Lung (tissue), 12 donors: Measurements from ENCODE around the gene TSPAN14. TPM values are rescaled to one million over a fixed set of nuclear protein-coding genes. Genes with fewer than 3 reads are reported as not detected.
"Not testable (repeated sequence)": the region's sequence is repeated elsewhere in the genome, so short reads cannot be mapped to it uniquely, and the experiment has no call there.

Experiments
- ATAC-seq: fragments of 200-7000 bp; cut with Tn5 transposase; one replicate; pipeline ENCODE4 v1.9.1; 2020; ENCODE audit warnings: moderate number of reproducible peaks; ENCODE audit not compliant: insufficient read depth, low FRiP score
- DNase-seq, 3 donors: peaks; one replicate each; pipeline ENCODE4 v3.0.0-alpha.2; 2013 to 2017
- H3K27ac ChIP-seq, 2 donors: one replicate each; pipeline ENCODE4 v1.5.1; 2013; ENCODE audit warnings: mild to moderate bottlenecking in 2 of 2, moderate library complexity in 2 of 2, control low read depth in 1 of 2, inconsistent platforms in 1 of 2, low read depth in 1 of 2, low read length in 1 of 2
- H3K27me3 ChIP-seq, 3 donors: one replicate each; pipeline ENCODE4 v1.5.1; 2013; ENCODE audit warnings: low read length in 2 of 3; ENCODE audit not compliant: control insufficient read depth in 3 of 3, insufficient read depth in 3 of 3
- H3K36me3 ChIP-seq, 4 donors: one replicate each; pipeline ENCODE4 v1.5.1; 2013; ENCODE audit warnings: low read length in 4 of 4, mild to moderate bottlenecking in 1 of 4, moderate library complexity in 1 of 4; ENCODE audit not compliant: control insufficient read depth in 4 of 4, insufficient read depth in 4 of 4
- H3K4me1 ChIP-seq, 5 donors: one replicate each; pipeline ENCODE4 v1.5.1; 2013; ENCODE audit warnings: low read length in 5 of 5, mild to moderate bottlenecking in 2 of 5, moderate library complexity in 1 of 5; ENCODE audit not compliant: control insufficient read depth in 5 of 5, insufficient read depth in 5 of 5
- H3K4me3 ChIP-seq: one replicate; pipeline ENCODE4 v1.5.1; 2013; ENCODE audit warnings: mild to moderate bottlenecking, control low read depth, moderate library complexity
- H3K9ac ChIP-seq, 2 donors: one replicate each; pipeline ENCODE4 v1.5.1; 2013; ENCODE audit warnings: low read length in 2 of 2, control low read depth in 1 of 2; ENCODE audit not compliant: insufficient read depth in 1 of 2
- H3K9me3 ChIP-seq, 4 donors: one replicate each; pipeline ENCODE4 v1.5.1; 2013; ENCODE audit warnings: low read length in 3 of 4, mild to moderate bottlenecking in 1 of 4, moderate library complexity in 1 of 4; ENCODE audit not compliant: control insufficient read depth in 4 of 4, insufficient read depth in 3 of 4
- WGBS, 2 donors: extraction: QIAGEN DNeasy Blood & Tissue Kit; methylation state at CpG; one replicate each; pipeline ENCODE4 v1.1.7; 2013; 5-methylcytosine and 5-hydroxymethylcytosine counted together
- polyA plus RNA-seq, 2 donors: library from polyadenylated mRNA; stranded (reverse); fragments of 200-250 nt; gene quantifications; one replicate each; pipeline ENCODE4 v1.2.1, GENCODE V29; 2013
- total RNA-seq, 2 donors: library from RNA; depleted of rRNA in 1 of 2; stranded (reverse); fragments of >200 nt in 1 of 2; gene quantifications; one replicate each; pipeline ENCODE4 v1.2.1, GENCODE V29; 2014 to 2021
- TF ChIP-seq, protein P1 (sequence below): IDR thresholded peaks from 2 replicates; pipeline ENCODE4 v1.5.1; 2012; ENCODE audit warnings: mild to moderate bottlenecking; ENCODE audit errors: control extremely low read depth, extremely low read depth
- donor health status: control.
- donor health status: control.
- donor health status: Bipolar disorder and iron deficiency.
- donor health status: healthy.
- donor health status: DM: yes; HTN: yes; CAD: no.

The TSPAN14 gene
- total and polyA plus RNA-seq, 4 donors: 40.9 to 187 (median 116) TPM

DNA sequence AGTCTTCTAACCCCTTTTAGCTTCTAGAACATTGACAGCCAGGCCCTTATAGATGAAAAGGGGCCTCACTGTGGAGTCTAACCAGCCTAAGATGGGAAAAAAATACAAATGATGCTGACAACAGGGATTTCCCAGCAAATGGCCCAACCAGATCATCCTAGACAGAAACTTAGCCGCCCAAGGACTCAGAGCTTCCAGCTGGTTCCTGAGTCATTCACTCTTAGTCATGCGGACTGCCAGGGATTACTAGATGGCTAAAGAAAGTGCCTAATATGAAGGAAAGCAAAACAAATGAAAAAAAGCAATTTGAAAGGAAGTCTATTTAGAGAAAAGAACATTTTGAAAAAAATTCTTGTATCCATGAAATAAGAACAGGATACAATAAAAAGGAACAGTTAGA is 23.7 kb downstream of the TSPAN14 start:
- Histone ChIP-seq H3K36me3 (peaks cover 0 to 19% (median 4%) of the 10 kb centered on the region in 4 donors), H3K27me3 (no peaks in the 10 kb centered on the region), H3K9ac (no peak overlapping the region), H3K4me1 (peaks cover under 1 to 26% (median 3%) of the 10 kb centered on the region in 5 donors), H3K9me3 (no peaks in the 10 kb centered on the region), H3K4me3 (no peak overlapping the region), H3K27ac (no peak overlapping the region)
- 77 to 81% methylated on average over 2 of the region's 2 CpGs for WGBS, 2 donors
- DNase-seq: no peak
- TF ChIP-seq, protein P1, sequence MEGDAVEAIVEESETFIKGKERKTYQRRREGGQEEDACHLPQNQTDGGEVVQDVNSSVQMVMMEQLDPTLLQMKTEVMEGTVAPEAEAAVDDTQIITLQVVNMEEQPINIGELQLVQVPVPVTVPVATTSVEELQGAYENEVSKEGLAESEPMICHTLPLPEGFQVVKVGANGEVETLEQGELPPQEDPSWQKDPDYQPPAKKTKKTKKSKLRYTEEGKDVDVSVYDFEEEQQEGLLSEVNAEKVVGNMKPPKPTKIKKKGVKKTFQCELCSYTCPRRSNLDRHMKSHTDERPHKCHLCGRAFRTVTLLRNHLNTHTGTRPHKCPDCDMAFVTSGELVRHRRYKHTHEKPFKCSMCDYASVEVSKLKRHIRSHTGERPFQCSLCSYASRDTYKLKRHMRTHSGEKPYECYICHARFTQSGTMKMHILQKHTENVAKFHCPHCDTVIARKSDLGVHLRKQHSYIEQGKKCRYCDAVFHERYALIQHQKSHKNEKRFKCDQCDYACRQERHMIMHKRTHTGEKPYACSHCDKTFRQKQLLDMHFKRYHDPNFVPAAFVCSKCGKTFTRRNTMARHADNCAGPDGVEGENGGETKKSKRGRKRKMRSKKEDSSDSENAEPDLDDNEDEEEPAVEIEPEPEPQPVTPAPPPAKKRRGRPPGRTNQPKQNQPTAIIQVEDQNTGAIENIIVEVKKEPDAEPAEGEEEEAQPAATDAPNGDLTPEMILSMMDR: no peak
- ATAC-seq: peak; percentile 68

DNA sequence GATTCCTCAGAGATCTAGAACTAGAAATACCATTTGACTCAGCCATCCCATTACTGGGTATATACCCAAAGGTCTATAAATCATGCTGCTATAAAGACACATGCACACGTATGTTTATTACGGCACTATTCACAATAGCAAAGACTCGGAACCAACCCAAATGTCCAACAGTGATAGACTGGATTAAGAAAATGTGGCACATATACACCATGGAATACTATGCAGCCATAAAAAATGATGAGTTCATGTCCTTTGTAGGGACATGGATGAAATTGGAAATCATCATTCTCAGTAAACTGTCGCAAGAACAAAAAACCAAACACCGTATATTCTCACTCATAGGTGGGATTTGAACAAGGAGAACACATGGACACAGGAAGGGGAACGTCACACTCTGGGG is 26.3 kb downstream of the TSPAN14 start:
- not testable (repeated sequence) for H3K4me1 ChIP-seq, H3K4me3 ChIP-seq, DNase-seq, H3K36me3 ChIP-seq, H3K9ac ChIP-seq, H3K27me3 ChIP-seq, H3K27ac ChIP-seq, H3K9me3 ChIP-seq, ATAC-seq
- WGBS, 2 donors: 92 to 93% methylated on average over 6 of the region's 6 CpGs

DNA sequence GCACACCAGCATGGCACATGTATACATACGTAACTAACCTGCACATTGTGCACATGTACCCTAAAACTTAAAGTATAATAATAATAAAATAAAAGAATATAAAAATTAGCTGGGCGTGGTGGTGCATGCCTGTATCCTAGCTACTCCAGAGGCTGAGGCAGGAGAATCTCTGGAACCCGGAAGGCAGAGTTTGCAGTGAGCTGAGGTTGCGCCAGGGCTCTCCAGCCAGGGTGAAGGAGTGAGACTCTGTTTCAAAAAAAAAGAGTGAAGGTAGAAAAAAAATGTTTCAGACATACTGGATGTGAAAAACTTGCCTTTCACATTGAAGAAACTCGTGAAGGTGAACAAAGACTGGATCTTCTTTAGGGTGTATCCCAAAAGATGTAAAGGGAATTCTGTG is 26.7 kb downstream of the TSPAN14 start:
- 86 to 94% methylated on average over 5 of the region's 5 CpGs for WGBS, 2 donors
- peaks cover 0 to 14% (median 0%) of the 10 kb centered on the region in 5 donors for H3K4me1 ChIP-seq
- no peak for ATAC-seq

DNA sequence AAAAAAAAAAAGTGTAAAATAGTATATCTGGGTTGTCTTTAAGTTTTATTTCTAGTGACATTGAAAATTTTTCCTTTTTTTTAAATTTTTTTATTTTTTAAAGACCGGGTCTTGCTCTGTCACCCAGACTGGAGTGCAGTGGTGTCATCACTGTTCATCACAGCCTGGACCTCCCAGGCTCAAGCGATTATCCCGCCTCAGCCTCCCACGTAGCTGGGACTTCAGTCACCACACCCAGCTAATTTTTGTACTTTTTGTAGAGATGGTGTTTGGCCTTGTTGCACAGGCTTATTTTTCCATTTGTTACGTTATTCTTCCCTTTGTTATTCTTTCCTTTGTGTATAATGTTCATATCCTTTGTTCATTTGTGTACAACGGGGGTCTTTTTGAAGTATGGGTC is 30.1 kb downstream of the TSPAN14 start:
- H3K9me3 ChIP-seq: no peaks in the 10 kb centered on the region
- H3K27me3 ChIP-seq: no peaks in the 10 kb centered on the region
- peaks cover 0 to 31% (median 0%) of the 10 kb centered on the region in 5 donors for H3K4me1 ChIP-seq
- 59 to 62% methylated on average over 6 of the region's 6 CpGs for WGBS, 2 donors
- H3K36me3 ChIP-seq: peaks cover 0 to 7% (median 1%) of the 10 kb centered on the region in 4 donors
- DNase-seq (no peak), ATAC-seq (no peak)
- H3K9ac ChIP-seq: no peak overlapping the region
- no peak overlapping the region for H3K27ac ChIP-seq
- TF ChIP-seq, protein P1: no peak
- H3K4me3 ChIP-seq: no peak overlapping the region

More for the DNA sequence above, 26.7 kb downstream of the TSPAN14 start:
- Histone ChIP-seq H3K9me3 (no peaks in the 10 kb centered on the region), H3K27me3 (no peaks in the 10 kb centered on the region), H3K9ac (no peak overlapping the region), H3K36me3 (peaks cover 0 to 9% (median 5%) of the 10 kb centered on the region in 4 donors), H3K4me3 (no peak overlapping the region), H3K27ac (no peak overlapping the region)
- DNase-seq: no peak
- TF ChIP-seq, protein P1: no peak
